HEK293T (cell line): ENCODE data around the gene E2F3.

Source experiments
- ARNT ChIP-seq: fragments of 450-650 bp; IDR thresholded peaks from 2 replicates; pipeline ENCODE4 v1.6.1; 2017; ENCODE audit warnings: mild to moderate bottlenecking
- BHLHE40 ChIP-seq: fragments of 450-650 bp; IDR thresholded peaks from 2 replicates; pipeline ENCODE4 v1.6.1; 2016; ENCODE audit warnings: mild to moderate bottlenecking, moderate library complexity, borderline replicate concordance
- ELF4 ChIP-seq: fragments of 450-650 bp; IDR thresholded peaks from 2 replicates; pipeline ENCODE4 v1.6.1; 2017; ENCODE audit warnings: antibody characterized with exemption
- FOXA1 ChIP-seq: fragments of 450-650 bp; IDR thresholded peaks from 2 replicates; pipeline ENCODE4 v1.6.1; 2016; ENCODE audit warnings: mild to moderate bottlenecking
- FOXK2 ChIP-seq: fragments of 450-650 bp; IDR thresholded peaks from 2 replicates; pipeline ENCODE4 v1.6.1; 2016; ENCODE audit warnings: mild to moderate bottlenecking
- FOXM1 ChIP-seq: fragments of 450-650 bp; IDR thresholded peaks from 2 replicates; pipeline ENCODE4 v1.6.1; 2017; ENCODE audit warnings: mild to moderate bottlenecking, borderline replicate concordance
- HDGF ChIP-seq: fragments of 450-650 bp; IDR thresholded peaks from 2 replicates; pipeline ENCODE4 v1.6.1; 2017; ENCODE audit warnings: antibody characterized with exemption, borderline replicate concordance
- LEF1 ChIP-seq: fragments of 450-650 bp; IDR thresholded peaks from 2 replicates; pipeline ENCODE4 v1.6.1; 2017; ENCODE audit warnings: mild to moderate bottlenecking, borderline replicate concordance
- PKNOX1 ChIP-seq: fragments of 450-650 bp; IDR thresholded peaks from 2 replicates; pipeline ENCODE4 v1.6.1; 2016
- SP1 ChIP-seq: fragments of 450-650 bp; IDR thresholded peaks from 2 replicates; pipeline ENCODE4 v1.6.1; 2017
- SUZ12 ChIP-seq: fragments of 450-650 bp; IDR thresholded peaks from 2 replicates; pipeline ENCODE4 v1.6.1; 2016; ENCODE audit warnings: mild to moderate bottlenecking
- TARDBP ChIP-seq: fragments of 450-650 bp; IDR thresholded peaks from 2 replicates; pipeline ENCODE4 v1.6.1; 2016
- ZNF384 ChIP-seq: fragments of 450-650 bp; IDR thresholded peaks from 2 replicates; pipeline ENCODE4 v1.6.1; 2016

DNA sequence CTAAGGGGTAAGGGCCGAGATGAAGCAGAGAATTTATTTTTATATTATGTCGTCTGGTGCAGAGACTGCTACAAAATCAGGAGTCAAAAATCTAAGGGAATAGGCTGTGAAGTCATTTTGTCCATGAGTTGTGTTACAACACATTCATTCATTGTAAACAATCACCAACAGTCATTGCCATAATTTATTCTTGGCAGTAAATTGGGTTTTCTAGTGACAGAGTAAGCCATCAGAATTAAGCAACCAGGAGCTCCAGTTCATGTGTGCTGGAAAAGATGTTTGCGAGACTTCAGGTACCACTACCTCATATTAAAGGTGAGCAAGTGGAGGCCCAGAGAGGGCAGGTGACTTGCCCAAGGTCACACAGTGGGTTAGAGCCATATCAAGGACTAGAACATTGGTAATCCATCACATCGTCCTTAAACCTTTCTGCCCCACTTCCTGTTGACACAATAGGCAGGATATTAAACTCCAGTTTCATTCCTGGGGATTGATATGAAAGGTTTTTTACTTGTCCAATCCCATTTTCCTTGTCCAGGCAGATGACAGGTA, 46.0 kb downstream of the E2F3 start:
- TF ChIP-seq FOXA1 (no peak), ZNF384 (no peak), FOXM1 (no peak), BHLHE40 (no peak), HDGF (no peak), FOXK2 (no peak), TARDBP (no peak), SP1 (no peak), SUZ12 (no peak), PKNOX1 (no peak), ARNT (no peak), LEF1 (no peak), ELF4 (no peak)
